ENCODE data around the gene CCDC116. TPM values are rescaled to one million over a fixed set of nuclear protein-coding genes. Genes with fewer than 3 reads are reported as not detected.
"Not testable (repeated sequence)": the region's sequence is repeated elsewhere in the genome, so short reads cannot be mapped to it uniquely, and the experiment has no call there.

CCDC116 gene
- total RNA-seq, 1 donor from 2014 or later = not detected

GRCh38 chr22:21605887-21606564 lies 26.5 kb upstream of the CCDC116 start:
- Mint-ChIP-seq H3K4me3 (no peak overlapping the region), H3K27ac (peak overlapping the region; percentile 69), H3K27me3 (ENCODE audit: insufficient read depth, low read depth) (no peaks in the 10 kb centered on the region), H3K9me3 (no peaks in the 10 kb centered on the region), H3K36me3 (peaks cover 13% of the 10 kb centered on the region), H3K4me1 (peaks cover 6% of the 10 kb centered on the region)
- H3K9ac ChIP-seq = no peak overlapping the region
- no peak overlapping the region for H3K27ac ChIP-seq
- peaks cover 96% of the 10 kb centered on the region for H4K20me1 ChIP-seq (ENCODE audit: low read depth)
- no peak for DNase-seq (ENCODE audit: low spot score)
- no peak overlapping the region for H2AFZ ChIP-seq (replicated peaks)
- H3F3A ChIP-seq (ENCODE audit: low read depth) = no peaks in the 10 kb centered on the region
- no peaks in the 10 kb centered on the region for H3K27me3 ChIP-seq
- H3K79me2 ChIP-seq (ENCODE audit: low read depth) = peaks cover 96% of the 10 kb centered on the region
- no peaks in the 10 kb centered on the region for H3K9me3 ChIP-seq (ENCODE audit: low read depth)
- no peak overlapping the region for H3K4me3 ChIP-seq
- no peaks in the 10 kb centered on the region for H3K4me1 ChIP-seq
- no peaks in the 10 kb centered on the region for H3K36me3 ChIP-seq
- TF ChIP-seq CTCF (IDR thresholded peaks at IDR 0.05) (no peak), EZH2phosphoT487 (IDR thresholded peaks at IDR 0.05) (no peak), EZH2 (IDR thresholded peaks at IDR 0.05) (no peak)
- no peak overlapping the region for H3K4me2 ChIP-seq

- Histone ChIP-seq H3K9me3 (ENCODE audit: low read depth) (no peaks in the 10 kb centered on the region), H2AFZ (replicated peaks) (no peak overlapping the region), H3K4me3 (no peak overlapping the region), H4K20me1 (ENCODE audit: low read depth) (peaks cover 94% of the 10 kb centered on the region), H3K79me2 (ENCODE audit: low read depth) (peaks cover 91% of the 10 kb centered on the region), H3K4me2 (no peak overlapping the region), H3K36me3 (no peaks in the 10 kb centered on the region), H3F3A (ENCODE audit: low read depth) (no peaks in the 10 kb centered on the region), H3K9ac (no peak overlapping the region), H3K27ac (no peak overlapping the region), H3K4me1 (no peaks in the 10 kb centered on the region), H3K27me3 (no peaks in the 10 kb centered on the region)
- H3K36me3 Mint-ChIP-seq = peaks cover 20% of the 10 kb centered on the region
- H3K27ac Mint-ChIP-seq = no peak overlapping the region
- DNase-seq (ENCODE audit: low spot score) = no peak
- H3K4me1 Mint-ChIP-seq = peaks cover 6% of the 10 kb centered on the region
- H3K4me3 Mint-ChIP-seq = no peak overlapping the region
- H3K27me3 Mint-ChIP-seq (ENCODE audit: insufficient read depth, low read depth) = no peaks in the 10 kb centered on the region
- H3K9me3 Mint-ChIP-seq = no peaks in the 10 kb centered on the region
- TF ChIP-seq EZH2 (IDR thresholded peaks at IDR 0.05) (no peak), EZH2phosphoT487 (IDR thresholded peaks at IDR 0.05) (no peak), CTCF (IDR thresholded peaks at IDR 0.05) (no peak)
These were observed 25.8 kb upstream of the CCDC116 start for GRCh38 chr22:21606775-21607174.

GRCh38 chr22:21609556-21610157 lies 22.9 kb upstream of the CCDC116 start:
- DNase-seq (ENCODE audit: low spot score); H3K9me3 Mint-ChIP-seq; H3K4me2 ChIP-seq; H3K27me3 ChIP-seq; H3K9ac ChIP-seq; H3K4me1 ChIP-seq; H3K27me3 Mint-ChIP-seq (ENCODE audit: insufficient read depth, low read depth); H3K4me3 ChIP-seq; H3K9me3 ChIP-seq (ENCODE audit: low read depth); H3K36me3 ChIP-seq; H3F3A ChIP-seq (ENCODE audit: low read depth); H2AFZ ChIP-seq (replicated peaks); H3K4me3 Mint-ChIP-seq; H3K27ac Mint-ChIP-seq; H3K4me1 Mint-ChIP-seq; H3K27ac ChIP-seq: not testable (repeated sequence)
- H3K36me3 Mint-ChIP-seq = peaks cover 26% of the 10 kb centered on the region
- Histone ChIP-seq H4K20me1 (ENCODE audit: low read depth) (peaks cover 91% of the 10 kb centered on the region), H3K79me2 (ENCODE audit: low read depth) (peaks cover 87% of the 10 kb centered on the region)
